Spinal cord (tissue), 10 donors: ENCODE results near the gene PADI3. TPM values are rescaled to one million over a fixed set of nuclear protein-coding genes. Genes with fewer than 3 reads are reported as not detected.

Experiments
- DNase-seq, 6 donors: peaks; one replicate each; pipeline versions ENCODE4 v3.0.0 to v3.0.0-alpha.2; 2013 to 2015; ENCODE audit warnings: low spot score in 6 of 6, low read depth in 4 of 6
- H3K27ac ChIP-seq: one replicate; pipeline ENCODE4 v1.5.1; 2013; ENCODE audit warnings: low read depth, low read length, control low read depth
- H3K27me3 ChIP-seq: one replicate; pipeline ENCODE4 v1.6.1; 2013; ENCODE audit warnings: low read length; ENCODE audit not compliant: control insufficient read depth, insufficient read depth
- H3K36me3 ChIP-seq: one replicate; pipeline ENCODE4 v1.6.1; 2013; ENCODE audit warnings: low read length; ENCODE audit not compliant: control insufficient read depth, insufficient read depth
- H3K4me1 ChIP-seq: one replicate; pipeline ENCODE4 v1.6.1; 2013; ENCODE audit warnings: low read length; ENCODE audit not compliant: control insufficient read depth, insufficient read depth
- H3K4me3 ChIP-seq: one replicate; pipeline ENCODE4 v1.5.1; 2013; ENCODE audit warnings: low read depth, low read length, control low read depth
- H3K9me3 ChIP-seq: one replicate; pipeline ENCODE4 v1.6.1; 2013; ENCODE audit warnings: low read length; ENCODE audit not compliant: control insufficient read depth, insufficient read depth
- WGBS: methylation state at CpG from one replicate; pipeline ENCODE4 v1.1.5; 2013; ENCODE audit warnings: missing lambda C conversion rate; ENCODE audit not compliant: insufficient coverage; 5-methylcytosine and 5-hydroxymethylcytosine counted together
- long read RNA-seq, 4 donors: transcript quantifications; one replicate each; lab custom pipeline, GENCODE V29; 2026
- polyA plus RNA-seq, 2 donors: library from polyadenylated mRNA; unstranded; fragments of 120-200 nt; gene quantifications; one replicate each; pipeline ENCODE4 v1.2.1, GENCODE V29; 2013; ENCODE audit not compliant: insufficient read length in 2 of 2
- total RNA-seq, 2 donors: library from RNA; depleted of rRNA in 1 of 2; stranded (reverse); fragments of 120-200 nt in 1 of 2; fragments of >200 nt in 1 of 2; gene quantifications; one replicate each; pipeline versions ENCODE4 v1.2.3 to v1.2.4, GENCODE V29; 2013 to 2014
- donor health status: healthy.

PADI3 gene, protein sequence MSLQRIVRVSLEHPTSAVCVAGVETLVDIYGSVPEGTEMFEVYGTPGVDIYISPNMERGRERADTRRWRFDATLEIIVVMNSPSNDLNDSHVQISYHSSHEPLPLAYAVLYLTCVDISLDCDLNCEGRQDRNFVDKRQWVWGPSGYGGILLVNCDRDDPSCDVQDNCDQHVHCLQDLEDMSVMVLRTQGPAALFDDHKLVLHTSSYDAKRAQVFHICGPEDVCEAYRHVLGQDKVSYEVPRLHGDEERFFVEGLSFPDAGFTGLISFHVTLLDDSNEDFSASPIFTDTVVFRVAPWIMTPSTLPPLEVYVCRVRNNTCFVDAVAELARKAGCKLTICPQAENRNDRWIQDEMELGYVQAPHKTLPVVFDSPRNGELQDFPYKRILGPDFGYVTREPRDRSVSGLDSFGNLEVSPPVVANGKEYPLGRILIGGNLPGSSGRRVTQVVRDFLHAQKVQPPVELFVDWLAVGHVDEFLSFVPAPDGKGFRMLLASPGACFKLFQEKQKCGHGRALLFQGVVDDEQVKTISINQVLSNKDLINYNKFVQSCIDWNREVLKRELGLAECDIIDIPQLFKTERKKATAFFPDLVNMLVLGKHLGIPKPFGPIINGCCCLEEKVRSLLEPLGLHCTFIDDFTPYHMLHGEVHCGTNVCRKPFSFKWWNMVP
- total RNA-seq (not detected), polyA plus RNA-seq (not detected)
- long read RNA-seq, donor 1: 0 reads
- long read RNA-seq, donor 2: 0 reads
- long read RNA-seq, donor 3: 0 reads
- long read RNA-seq, donor 4: 0 reads

DNA sequence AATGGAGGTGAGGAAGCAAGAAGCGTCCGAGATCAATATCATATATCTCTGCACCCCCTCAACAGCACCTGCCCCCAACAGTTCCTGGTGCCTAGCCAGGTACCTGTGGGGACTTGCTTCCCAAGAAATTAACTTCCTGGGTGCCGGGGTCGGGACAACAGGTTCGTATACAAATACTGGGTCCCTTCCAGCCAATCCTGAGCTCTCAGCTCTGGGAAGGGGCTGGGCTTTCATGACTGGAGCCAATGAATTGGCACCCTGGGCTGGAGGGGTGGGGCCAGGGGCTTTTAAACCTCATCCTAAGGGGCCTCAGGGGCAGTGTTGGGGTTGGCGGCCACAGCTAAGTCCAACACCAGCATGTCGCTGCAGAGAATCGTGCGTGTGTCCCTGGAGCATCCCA is at the start of gene PADI3:
Gene PADI3, plus strand, starts transcription at position 318 of the 400 bp plus-strand sequence. Its CDS starts 40 bp downstream, at position 358.
- H3K4me1 ChIP-seq: peaks cover 24% of the 10 kb centered on the region
- H3K27me3 ChIP-seq: no peaks in the 10 kb centered on the region
- DNase-seq: no peak
- H3K4me3 ChIP-seq: no peak within 1 kb of the TSS
- H3K36me3 ChIP-seq: no peaks in the 10 kb centered on the region
- H3K9me3 ChIP-seq: no peaks in the 10 kb centered on the region
- no peak within 1 kb of the TSS for H3K27ac ChIP-seq
- 76% methylated on average over 6 of the region's 9 CpGs for WGBS

DNA sequence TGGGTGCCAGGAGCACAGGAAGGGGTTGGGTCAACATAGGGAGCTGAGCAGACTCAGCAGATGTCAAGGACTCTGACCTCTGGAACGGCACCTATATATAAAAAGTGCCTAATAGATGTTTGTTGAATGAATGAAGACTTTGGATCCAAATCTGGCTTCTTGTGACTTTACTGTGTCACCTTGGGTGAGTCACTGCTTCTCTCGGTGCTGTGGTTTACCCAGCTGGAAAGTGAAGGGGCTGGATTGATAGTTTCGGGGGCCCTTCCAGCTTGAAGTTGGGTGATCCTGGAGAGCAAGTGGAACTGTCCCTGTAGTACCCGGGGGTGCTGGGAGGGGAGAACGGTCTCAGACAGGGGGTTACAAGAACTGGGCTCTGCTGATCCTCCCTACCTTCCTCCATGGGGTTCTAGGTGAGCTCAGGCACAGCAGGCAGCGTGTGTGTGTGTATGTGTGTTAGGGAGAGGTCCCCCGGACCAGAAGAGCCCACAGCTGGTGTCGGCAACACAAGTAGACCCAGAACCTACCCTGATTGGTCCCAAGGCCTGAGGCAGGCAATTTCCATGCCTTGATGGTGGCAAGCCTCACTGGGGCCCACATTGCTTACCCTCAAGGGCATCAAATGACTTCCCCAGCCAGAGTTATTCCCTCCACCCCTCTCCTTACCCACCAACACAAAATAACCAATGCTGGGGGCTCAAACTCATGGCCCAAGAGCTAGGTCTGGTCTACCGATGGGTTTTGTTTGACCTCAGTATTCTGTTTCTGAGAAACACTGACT is 49.4 kb upstream of the PADI3 start:
- H3K27me3 ChIP-seq: no peaks in the 10 kb centered on the region
- no peak for DNase-seq
- no peak overlapping the region for H3K4me3 ChIP-seq
- no peaks in the 10 kb centered on the region for H3K36me3 ChIP-seq
- no peaks in the 10 kb centered on the region for H3K9me3 ChIP-seq
- no peak overlapping the region for H3K27ac ChIP-seq
- no peaks in the 10 kb centered on the region for H3K4me1 ChIP-seq
- WGBS: 79% methylated on average over 7 of the region's 9 CpGs

DNA sequence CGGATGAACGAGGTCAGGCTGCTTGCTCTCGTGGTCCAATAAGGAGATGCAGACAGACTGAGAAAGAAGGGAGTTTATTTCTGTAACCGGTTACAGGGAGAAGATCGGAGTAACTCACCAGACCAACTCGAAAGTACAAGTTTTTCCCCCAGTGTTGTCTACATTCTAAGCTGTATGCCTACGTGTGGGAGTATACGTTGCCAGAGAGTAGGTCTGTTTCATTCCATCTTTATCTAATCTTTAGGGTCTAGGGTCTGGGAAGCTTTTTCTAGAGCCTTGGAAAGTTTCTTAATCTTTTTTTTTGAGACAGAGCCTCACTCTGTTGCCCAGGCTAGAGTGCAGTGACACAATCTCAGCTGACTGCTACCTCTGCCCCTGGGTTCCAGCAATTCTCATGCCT is 48.7 kb upstream of the PADI3 start:
- no CpG with 5 or more reads among the region's 8 CpGs for WGBS
- no peaks in the 10 kb centered on the region for H3K36me3 ChIP-seq
- no peaks in the 10 kb centered on the region for H3K9me3 ChIP-seq
- H3K4me1 ChIP-seq: no peaks in the 10 kb centered on the region
- no peak overlapping the region for H3K27ac ChIP-seq
- no peak for DNase-seq
- H3K4me3 ChIP-seq: no peak overlapping the region
- no peaks in the 10 kb centered on the region for H3K27me3 ChIP-seq

DNA sequence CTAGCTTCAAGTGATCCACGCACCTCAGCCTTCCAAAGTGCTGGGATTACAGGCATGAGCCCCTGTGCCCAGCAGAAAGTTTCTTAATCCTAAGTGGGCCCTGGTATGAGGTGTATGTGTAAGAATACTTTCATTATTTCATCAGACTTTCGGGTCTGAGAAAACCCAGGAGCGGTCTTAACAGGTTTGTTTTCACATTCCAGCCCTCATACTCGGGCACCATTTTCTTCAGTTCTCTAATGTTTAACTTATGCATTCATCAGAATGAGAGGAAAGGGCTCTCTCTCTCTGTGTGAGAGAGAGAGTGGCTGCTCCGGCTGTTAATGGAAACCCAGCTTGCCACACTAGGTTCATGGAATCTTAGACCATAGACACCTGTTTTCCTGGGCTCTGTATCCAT is 48.1 kb upstream of the PADI3 start:
- no peaks in the 10 kb centered on the region for H3K4me1 ChIP-seq
- H3K27ac ChIP-seq: no peak overlapping the region
- WGBS: 100% methylated on average over 1 of the region's 5 CpGs
- no peak overlapping the region for H3K4me3 ChIP-seq
- H3K36me3 ChIP-seq: no peaks in the 10 kb centered on the region
- no peaks in the 10 kb centered on the region for H3K9me3 ChIP-seq
- no peaks in the 10 kb centered on the region for H3K27me3 ChIP-seq
- no peak for DNase-seq

DNA sequence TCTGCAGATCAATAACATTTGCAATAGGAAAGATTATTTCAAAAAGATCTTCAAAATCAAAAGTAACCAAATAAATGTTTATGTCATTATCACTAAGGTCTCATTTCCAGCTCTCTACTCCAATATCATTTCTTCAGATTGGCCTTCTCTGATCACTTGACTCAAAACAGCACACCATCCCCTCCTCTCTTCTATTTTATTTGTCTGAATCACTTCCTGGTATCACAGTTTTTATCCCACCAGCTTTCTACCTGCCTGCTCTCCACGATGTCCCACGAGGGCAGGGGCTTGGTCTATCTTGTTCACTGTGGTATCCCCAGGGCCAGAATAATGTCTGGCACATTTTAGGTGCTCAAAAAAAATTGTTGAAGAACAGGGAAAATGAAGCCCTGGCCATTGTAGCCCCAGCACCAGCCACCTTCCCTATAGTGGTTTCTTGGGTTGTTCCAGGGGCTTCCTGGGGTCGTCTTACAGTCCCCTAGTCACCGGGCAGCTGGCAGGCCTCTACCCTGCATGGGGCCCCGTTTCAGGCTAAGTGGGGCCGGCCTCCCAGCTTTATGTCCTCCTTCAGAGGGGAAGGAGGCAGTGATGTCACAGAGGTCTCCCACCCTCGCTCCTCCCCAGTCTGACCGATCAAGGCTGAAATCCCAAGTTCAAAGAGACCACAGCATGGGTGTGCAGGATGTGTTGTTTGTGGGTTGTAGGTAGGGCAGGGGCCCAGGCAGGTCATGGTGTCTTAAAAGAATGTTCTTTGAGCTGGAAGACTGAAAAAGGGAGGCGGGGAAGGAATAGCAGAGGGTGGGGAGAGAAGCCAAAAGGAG is 47.5 kb upstream of the PADI3 start:
- Histone ChIP-seq H3K36me3 (no peaks in the 10 kb centered on the region), H3K9me3 (no peaks in the 10 kb centered on the region), H3K27ac (no peak overlapping the region), H3K4me1 (no peaks in the 10 kb centered on the region), H3K27me3 (no peaks in the 10 kb centered on the region), H3K4me3 (no peak overlapping the region)
- 48% methylated on average over 6 of the region's 9 CpGs for WGBS
- no peak for DNase-seq

DNA sequence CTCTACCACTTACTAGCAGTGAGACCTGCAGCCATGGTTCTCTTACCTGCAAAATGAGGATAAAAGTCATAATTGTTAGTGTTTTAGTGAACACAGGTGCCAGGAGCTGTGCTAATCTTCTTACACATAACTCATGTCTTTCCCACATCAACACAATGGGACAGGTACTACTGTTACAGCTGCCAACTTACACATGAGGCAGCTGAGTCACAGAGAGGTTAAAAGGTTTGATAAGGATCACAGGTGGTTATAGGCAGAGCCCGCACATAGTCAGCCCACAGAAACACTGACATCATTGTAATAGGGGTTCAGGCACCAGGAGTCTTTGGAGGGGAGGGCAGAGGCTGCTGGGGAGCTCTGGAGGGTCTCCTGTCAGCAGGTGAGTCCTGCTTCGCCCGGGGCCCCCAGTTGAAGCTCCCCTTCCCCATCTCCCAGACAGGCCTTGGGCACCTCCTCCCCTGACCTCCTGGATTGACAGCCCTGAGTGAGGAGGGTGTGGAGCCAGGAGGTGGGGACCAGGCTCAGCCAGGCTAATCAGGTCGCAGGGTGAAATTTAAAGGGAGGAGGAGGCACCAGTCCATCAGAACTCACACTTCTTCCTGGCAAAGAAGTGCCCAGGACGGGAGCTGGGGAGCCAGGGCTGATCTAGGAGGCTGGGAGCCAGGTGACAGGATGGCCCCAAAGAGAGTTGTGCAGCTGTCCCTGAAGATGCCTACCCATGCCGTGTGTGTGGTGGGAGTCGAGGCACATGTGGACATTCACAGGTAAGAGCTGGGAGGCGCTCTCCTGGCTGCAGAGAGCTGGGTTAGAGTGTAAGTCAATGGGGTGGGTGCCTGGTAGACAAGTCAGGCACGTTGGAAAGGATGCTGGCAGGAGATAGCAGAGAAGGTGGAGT is 44.1 kb upstream of the PADI3 start, which contains the start of gene PADI1:
Gene PADI1, plus strand, starts transcription at position 583 of the 895 bp plus-strand sequence. Its CDS starts 90 bp downstream, at position 673.
- 88% methylated on average over 6 of the region's 9 CpGs for WGBS
- H3K36me3 ChIP-seq: no peaks in the 10 kb centered on the region
- H3K4me3 ChIP-seq: no peak within 1 kb of the TSS
- no peak for DNase-seq
- H3K9me3 ChIP-seq: no peaks in the 10 kb centered on the region
- H3K27ac ChIP-seq: no peak within 1 kb of the TSS
- no peaks in the 10 kb centered on the region for H3K4me1 ChIP-seq
- H3K27me3 ChIP-seq: no peaks in the 10 kb centered on the region

DNA sequence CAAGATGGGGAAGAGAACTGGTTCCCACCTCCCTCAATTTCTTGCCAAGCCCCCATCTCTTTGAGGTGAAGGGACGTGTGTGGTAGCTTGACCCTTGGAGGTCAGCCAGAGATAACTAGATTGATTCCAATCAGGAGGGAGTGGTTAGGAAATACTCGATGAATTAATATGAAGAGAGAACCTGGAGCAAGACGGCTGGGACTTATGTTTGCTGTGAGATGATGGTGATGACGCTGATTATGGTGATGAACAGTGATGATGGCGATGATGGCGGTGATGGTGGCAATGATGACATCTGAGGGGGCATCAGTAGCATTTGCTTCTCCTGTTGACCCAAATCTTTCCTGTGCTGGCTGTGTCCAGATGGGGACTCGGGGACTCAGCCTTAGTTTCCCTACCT is 43.2 kb upstream of the PADI3 start:
- H3K9me3 ChIP-seq: no peaks in the 10 kb centered on the region
- H3K4me3 ChIP-seq: no peak overlapping the region
- no peaks in the 10 kb centered on the region for H3K27me3 ChIP-seq
- H3K36me3 ChIP-seq: no peaks in the 10 kb centered on the region
- 89% methylated on average over 7 of the region's 7 CpGs for WGBS
- no peaks in the 10 kb centered on the region for H3K4me1 ChIP-seq
- DNase-seq: no peak
- no peak overlapping the region for H3K27ac ChIP-seq

DNA sequence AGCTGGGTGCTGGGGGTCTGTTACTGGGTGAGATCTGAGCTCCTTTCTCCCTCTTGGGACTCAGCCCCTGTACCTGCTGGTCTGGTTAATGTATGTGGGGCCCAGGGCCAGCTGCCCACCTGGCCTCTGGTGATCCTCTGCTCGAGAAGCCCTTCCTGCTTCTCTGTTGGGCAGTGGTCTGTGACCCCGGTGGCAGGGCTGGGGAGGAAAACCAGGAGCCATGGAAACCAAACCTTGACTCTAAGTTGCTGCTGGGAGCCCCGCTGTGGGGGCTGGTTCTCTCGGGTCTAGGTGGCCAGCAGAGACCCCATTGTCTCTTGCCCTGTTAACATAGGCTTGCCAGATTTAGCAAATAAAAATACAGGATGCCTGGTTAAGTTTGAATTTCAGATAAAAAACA is 42.7 kb upstream of the PADI3 start:
- no peaks in the 10 kb centered on the region for H3K36me3 ChIP-seq
- H3K27me3 ChIP-seq: no peaks in the 10 kb centered on the region
- DNase-seq: no peak
- 38% methylated on average over 4 of the region's 4 CpGs for WGBS
- no peak overlapping the region for H3K27ac ChIP-seq
- no peak overlapping the region for H3K4me3 ChIP-seq
- H3K4me1 ChIP-seq: no peaks in the 10 kb centered on the region
- H3K9me3 ChIP-seq: no peaks in the 10 kb centered on the region
